ENCODE results near the gene TENM3. TPM values are rescaled to one million over a fixed set of nuclear protein-coding genes. Genes with fewer than 3 reads are reported as not detected.

TENM3 gene
- total RNA-seq, 1 experiment from 2014 or later, result 71.0 TPM

DNA sequence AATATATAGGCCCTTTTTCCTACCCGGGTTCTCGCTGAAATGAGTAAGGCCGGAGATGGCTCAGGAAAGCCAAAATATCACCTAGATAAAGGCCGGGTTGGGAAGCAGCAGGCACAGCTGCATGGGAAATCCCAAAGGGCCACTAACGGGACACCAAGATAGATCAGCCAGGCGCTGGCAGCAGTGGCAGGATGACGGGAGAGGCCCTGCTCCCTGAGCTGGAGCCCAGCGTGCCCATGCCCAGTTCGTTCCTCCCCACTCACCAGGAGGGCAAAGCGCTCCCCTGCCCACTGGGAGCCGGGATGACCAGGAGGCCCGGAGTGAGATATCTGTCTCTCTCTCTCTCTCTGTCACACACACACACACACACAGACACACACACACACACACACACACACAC, 564.1 kb downstream of the TENM3 start:
- Mint-ChIP-seq H3K4me3 (peak overlapping the region; percentile 87), H3K27me3 (ENCODE audit: low read depth) (peaks cover 9% of the 10 kb centered on the region), H3K27ac (no peak overlapping the region), H3K9me3 (peaks cover 5% of the 10 kb centered on the region), H3K4me1 (peaks cover 36% of the 10 kb centered on the region), H3K36me3 (peaks cover 4% of the 10 kb centered on the region)
- DNase-seq (ENCODE audit: low spot score), result no peak
- ChIA-PET CTCF (interaction anchor here (1.4 kb wide), 2 partner anchors 73 to 118 kb away, joined by 3 to 7 read pairs; no protein-coding TSS in a partner anchor), POLR2A (no interaction called here)
- TF ChIP-seq, protein P1, sequence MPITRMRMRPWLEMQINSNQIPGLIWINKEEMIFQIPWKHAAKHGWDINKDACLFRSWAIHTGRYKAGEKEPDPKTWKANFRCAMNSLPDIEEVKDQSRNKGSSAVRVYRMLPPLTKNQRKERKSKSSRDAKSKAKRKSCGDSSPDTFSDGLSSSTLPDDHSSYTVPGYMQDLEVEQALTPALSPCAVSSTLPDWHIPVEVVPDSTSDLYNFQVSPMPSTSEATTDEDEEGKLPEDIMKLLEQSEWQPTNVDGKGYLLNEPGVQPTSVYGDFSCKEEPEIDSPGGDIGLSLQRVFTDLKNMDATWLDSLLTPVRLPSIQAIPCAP (CRISPR knock-in tag; IDR thresholded peaks at IDR 0.05), result no peak
- TF ChIP-seq KAT7 (CRISPR knock-in tag; IDR thresholded peaks at IDR 0.05; ENCODE audit: borderline replicate concordance), result 0 out of 2 replicates have a peak, but pooled peaks have one; percentile 45
- ATAC-seq, result no peak

DNA sequence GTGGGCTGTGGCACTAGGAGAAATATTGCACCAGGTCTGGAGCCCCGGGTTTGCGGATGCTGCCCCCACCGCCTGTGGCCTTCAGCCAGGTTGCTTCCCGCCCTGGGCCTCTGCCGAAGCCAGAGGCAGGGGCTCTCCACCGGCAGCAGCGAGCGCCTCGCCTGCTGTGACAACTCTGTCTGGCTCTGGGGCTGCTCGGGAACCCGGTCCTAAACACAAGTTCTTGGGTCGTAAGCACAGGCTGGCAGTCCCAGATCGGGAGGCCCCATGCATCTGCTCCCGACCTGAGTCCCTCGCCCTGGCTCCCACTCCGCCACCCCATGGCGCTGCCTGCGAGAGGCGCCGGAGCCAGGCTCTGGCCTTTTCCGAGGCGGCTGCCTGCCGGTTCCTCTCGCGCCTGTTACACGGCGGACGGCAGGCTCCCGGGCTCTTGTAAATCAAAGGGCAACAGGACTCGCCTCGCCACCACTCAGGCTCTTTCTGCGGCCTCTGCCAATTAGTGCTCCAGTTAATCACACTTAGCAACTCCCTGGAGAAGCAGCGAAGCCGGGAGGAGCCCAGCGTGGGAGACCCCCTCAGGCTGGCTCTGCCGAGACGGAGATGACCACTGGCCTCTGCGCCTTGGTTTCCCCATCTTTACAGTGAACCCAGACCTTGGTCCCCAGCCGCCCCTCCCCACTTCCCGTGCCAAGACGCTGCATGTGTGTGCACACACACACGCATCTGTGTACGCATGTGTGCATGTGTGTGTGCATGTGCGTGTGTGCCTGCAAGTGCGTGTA, 564.8 kb downstream of the TENM3 start:
- H3K27me3 Mint-ChIP-seq (ENCODE audit: low read depth), result peaks cover 9% of the 10 kb centered on the region
- ChIA-PET POLR2A (no interaction called here), CTCF (interaction anchor here (1.4 kb wide), 2 partner anchors 72 to 117 kb away, joined by 3 to 7 read pairs; no protein-coding TSS in a partner anchor)
- H3K27ac Mint-ChIP-seq, result no peak overlapping the region
- DNase-seq (ENCODE audit: low spot score), result peak; percentile 41
- ATAC-seq, result no peak; the same call in 1 of the 2 replicates
- no peak for TF ChIP-seq NFE2L1 (CRISPR knock-in tag; IDR thresholded peaks at IDR 0.05)
- no peak for TF ChIP-seq PREB (CRISPR knock-in tag; IDR thresholded peaks at IDR 0.05; ENCODE audit: borderline replicate concordance)
- 0 out of 2 replicates have a peak, but pooled peaks have one; percentile 27 for TF ChIP-seq RELA (CRISPR knock-in tag; IDR thresholded peaks at IDR 0.05; ENCODE audit: borderline replicate concordance)
- TF ChIP-seq ATF2 (CRISPR knock-in tag; IDR thresholded peaks at IDR 0.05; ENCODE audit: borderline replicate concordance, low read depth), result no peak
- TF ChIP-seq SMAD3 (CRISPR knock-in tag; IDR thresholded peaks at IDR 0.05; ENCODE audit: borderline replicate concordance), result no peak
- H3K9me3 Mint-ChIP-seq, result peaks cover 5% of the 10 kb centered on the region
- no peak overlapping the region for H3K4me3 Mint-ChIP-seq
- H3K36me3 Mint-ChIP-seq, result peaks cover 4% of the 10 kb centered on the region
- peaks cover 30% of the 10 kb centered on the region for H3K4me1 Mint-ChIP-seq

- ChIA-PET CTCF (no interaction called here), POLR2A (no interaction called here)
- no peak for ATAC-seq
- no peak for DNase-seq (ENCODE audit: low spot score)
- peaks cover 9% of the 10 kb centered on the region for H3K27me3 Mint-ChIP-seq (ENCODE audit: low read depth)
- peaks cover 4% of the 10 kb centered on the region for H3K36me3 Mint-ChIP-seq
- H3K4me3 Mint-ChIP-seq, result no peak overlapping the region; the same call in 1 of the 2 replicates
- peaks cover 5% of the 10 kb centered on the region for H3K9me3 Mint-ChIP-seq
- peaks cover 22% of the 10 kb centered on the region for H3K4me1 Mint-ChIP-seq
- H3K27ac Mint-ChIP-seq, result peak overlapping the region; percentile 64
- no peak for TF ChIP-seq PRRX2 (CRISPR knock-in tag; IDR thresholded peaks at IDR 0.05)
- TF ChIP-seq NR2C2 (CRISPR knock-in tag; IDR thresholded peaks at IDR 0.05), result no peak
- TF ChIP-seq, protein P2, sequence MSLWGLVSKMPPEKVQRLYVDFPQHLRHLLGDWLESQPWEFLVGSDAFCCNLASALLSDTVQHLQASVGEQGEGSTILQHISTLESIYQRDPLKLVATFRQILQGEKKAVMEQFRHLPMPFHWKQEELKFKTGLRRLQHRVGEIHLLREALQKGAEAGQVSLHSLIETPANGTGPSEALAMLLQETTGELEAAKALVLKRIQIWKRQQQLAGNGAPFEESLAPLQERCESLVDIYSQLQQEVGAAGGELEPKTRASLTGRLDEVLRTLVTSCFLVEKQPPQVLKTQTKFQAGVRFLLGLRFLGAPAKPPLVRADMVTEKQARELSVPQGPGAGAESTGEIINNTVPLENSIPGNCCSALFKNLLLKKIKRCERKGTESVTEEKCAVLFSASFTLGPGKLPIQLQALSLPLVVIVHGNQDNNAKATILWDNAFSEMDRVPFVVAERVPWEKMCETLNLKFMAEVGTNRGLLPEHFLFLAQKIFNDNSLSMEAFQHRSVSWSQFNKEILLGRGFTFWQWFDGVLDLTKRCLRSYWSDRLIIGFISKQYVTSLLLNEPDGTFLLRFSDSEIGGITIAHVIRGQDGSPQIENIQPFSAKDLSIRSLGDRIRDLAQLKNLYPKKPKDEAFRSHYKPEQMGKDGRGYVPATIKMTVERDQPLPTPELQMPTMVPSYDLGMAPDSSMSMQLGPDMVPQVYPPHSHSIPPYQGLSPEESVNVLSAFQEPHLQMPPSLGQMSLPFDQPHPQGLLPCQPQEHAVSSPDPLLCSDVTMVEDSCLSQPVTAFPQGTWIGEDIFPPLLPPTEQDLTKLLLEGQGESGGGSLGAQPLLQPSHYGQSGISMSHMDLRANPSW (CRISPR knock-in tag; conservative IDR thresholded peaks at IDR 0.05; ENCODE audit: low read depth), result no peak
- no peak for TF ChIP-seq CBFB (CRISPR knock-in tag; IDR thresholded peaks at IDR 0.05; ENCODE audit: low read depth)
- TF ChIP-seq ZBTB21 (CRISPR knock-in tag; IDR thresholded peaks at IDR 0.05; ENCODE audit: borderline replicate concordance), result no peak
- TF ChIP-seq, protein P3, sequence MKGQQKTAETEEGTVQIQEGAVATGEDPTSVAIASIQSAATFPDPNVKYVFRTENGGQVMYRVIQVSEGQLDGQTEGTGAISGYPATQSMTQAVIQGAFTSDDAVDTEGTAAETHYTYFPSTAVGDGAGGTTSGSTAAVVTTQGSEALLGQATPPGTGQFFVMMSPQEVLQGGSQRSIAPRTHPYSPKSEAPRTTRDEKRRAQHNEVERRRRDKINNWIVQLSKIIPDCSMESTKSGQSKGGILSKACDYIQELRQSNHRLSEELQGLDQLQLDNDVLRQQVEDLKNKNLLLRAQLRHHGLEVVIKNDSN (CRISPR knock-in tag; IDR thresholded peaks at IDR 0.05), result no peak
- no peak for TF ChIP-seq ZNF671 (CRISPR knock-in tag; IDR thresholded peaks at IDR 0.05)
- TF ChIP-seq TP53 (CRISPR knock-in tag; IDR thresholded peaks at IDR 0.05), result no peak
- TF ChIP-seq ZNF281 (CRISPR knock-in tag; IDR thresholded peaks at IDR 0.05), result no peak
- TF ChIP-seq, protein P4, sequence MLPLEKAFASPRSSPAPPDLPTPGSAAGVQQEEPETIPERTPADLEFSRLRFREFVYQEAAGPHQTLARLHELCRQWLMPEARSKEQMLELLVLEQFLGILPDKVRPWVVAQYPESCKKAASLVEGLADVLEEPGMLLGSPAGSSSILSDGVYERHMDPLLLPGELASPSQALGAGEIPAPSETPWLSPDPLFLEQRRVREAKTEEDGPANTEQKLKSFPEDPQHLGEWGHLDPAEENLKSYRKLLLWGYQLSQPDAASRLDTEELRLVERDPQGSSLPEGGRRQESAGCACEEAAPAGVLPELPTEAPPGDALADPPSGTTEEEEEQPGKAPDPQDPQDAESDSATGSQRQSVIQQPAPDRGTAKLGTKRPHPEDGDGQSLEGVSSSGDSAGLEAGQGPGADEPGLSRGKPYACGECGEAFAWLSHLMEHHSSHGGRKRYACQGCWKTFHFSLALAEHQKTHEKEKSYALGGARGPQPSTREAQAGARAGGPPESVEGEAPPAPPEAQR (CRISPR knock-in tag; IDR thresholded peaks at IDR 0.05), result no peak
Measured at GRCh38 chr4:182808673-182809416, 565.6 kb downstream of the TENM3 start.
